Heart left ventricle (tissue), 16 donors: ENCODE results near the gene HARBI1. TPM values are rescaled to one million over a fixed set of nuclear protein-coding genes. Genes with fewer than 3 reads are reported as not detected.
A peak's percentile ranks its signal among the peaks of the same experiment; 100 is the strongest.

Experiments used
- ATAC-seq, 4 donors: fragments of 200-7000 bp; cut with Tn5 transposase; one replicate each; pipeline ENCODE4 v1.9.1; 2020 to 2022; ENCODE audit warnings: moderate library complexity in 4 of 4, mild to moderate bottlenecking in 3 of 4, moderate number of reproducible peaks in 1 of 4
- DNase-seq, 5 donors: peaks; one replicate each; pipeline ENCODE4 v3.0.0-alpha.2; 2020
- H3K27ac ChIP-seq, 12 donors: fragments of 200-600 bp; sonication (generic) in 4 of 12; one replicate each; pipeline versions ENCODE4 v1.5.0 to v1.8.0; 2016 to 2022; ENCODE audit warnings: mild to moderate bottlenecking in 2 of 12
- H3K27me3 ChIP-seq, 9 donors: fragments of 200-600 bp; sonication (generic) in 2 of 9; one replicate each; pipeline versions ENCODE4 v1.5.1 to v1.8.0; 2016 to 2022; ENCODE audit warnings: mild to moderate bottlenecking in 3 of 9
- H3K36me3 ChIP-seq, 9 donors: fragments of 200-600 bp; sonication (generic) in 2 of 9; one replicate each; pipeline versions ENCODE4 v1.5.0 to v1.8.0; 2018 to 2022; ENCODE audit warnings: mild to moderate bottlenecking in 2 of 9
- H3K4me1 ChIP-seq, 12 donors: fragments of 200-600 bp; sonication (generic) in 4 of 12; one replicate each; pipeline versions ENCODE4 v1.5.0 to v1.8.0; 2016 to 2022; ENCODE audit warnings: mild to moderate bottlenecking in 3 of 12
- H3K4me3 ChIP-seq, 12 donors: fragments of 200-600 bp; sonication (generic) in 4 of 12; one replicate each; pipeline versions ENCODE4 v1.5.0 to v1.8.0; 2017 to 2022; ENCODE audit warnings: mild to moderate bottlenecking in 9 of 12, moderate library complexity in 4 of 12
- H3K9me3 ChIP-seq, 12 donors: fragments of 200-600 bp; sonication (generic) in 4 of 12; one replicate each; pipeline versions ENCODE4 v1.5.0 to v1.8.0; 2016 to 2022; ENCODE audit warnings: mild to moderate bottlenecking in 1 of 12
- CTCF ChIP-seq, 12 donors: fragments of 200-600 bp; sonication (generic) in 4 of 12; IDR thresholded peaks; one replicate each; pipeline versions ENCODE4 v1.5.0 to v1.8.0; 2018 to 2022; ENCODE audit warnings: antibody characterized with exemption in 12 of 12, mild to moderate bottlenecking in 5 of 12
- POLR2A ChIP-seq, 2 donors: fragments of 450-650 bp; IDR thresholded peaks; one replicate each; pipeline ENCODE4 v1.6.1; 2017; ENCODE audit warnings: antibody characterized with exemption in 2 of 2, mild to moderate bottlenecking in 2 of 2, moderate library complexity in 2 of 2
- WGBS, 4 donors: extraction: QIAGEN DNeasy Blood & Tissue Kit in 2 of 4; methylation state at CpG; one replicate each; pipeline versions ENCODE4 v1.1.5 to v1.1.7; 2013 to 2018; 5-methylcytosine and 5-hydroxymethylcytosine counted together
- intact Hi-C, 10 donors: fragments of 100-400 bp; cut with DNase I; formaldehyde crosslinking; loops; one replicate each; pipeline versions ENCODE4 v1.11.1 to v1.14.2; 2022
- long read RNA-seq, 3 donors: library from polyadenylated mRNA; unstranded; transcript quantifications; one replicate each; pipeline ENCODE4 v2.0.0, GENCODE V29; 2020 to 2021
- polyA plus RNA-seq, 2 donors: library from polyadenylated mRNA; stranded (reverse); fragments of 200-250 nt; gene quantifications; one replicate each; pipeline ENCODE4 v1.2.3, GENCODE V29; 2013
- total RNA-seq, 9 donors: library from RNA; depleted of rRNA in 2 of 9; stranded (reverse); fragments of >200 nt in 2 of 9; fragmentation: NEBNext Ultra II Directional in 3 of 9; extraction: Animal tissue kit (Norgen Biotek cat#: 25700) in 3 of 9; gene quantifications; one replicate each; pipeline versions ENCODE4 v1.1.0 to v1.2.4, GENCODE V29; 2016 to 2023
- donor health status: ischemic (EF 13 %, LVEDD 7.1; RV severe dilation, severe dysfunction).
- donor health status: healthy with polysubstance abuse.
- donor health status: DM: no; HTN: yes; CAD: no.
- donor health status: DM: no; HTN: no; CAD: no.
- donor health status: ischemic (EF 25% LVEDD 6.9; RV normal size, moderate dysfunction).
- donor health status: ischemic (EF 25% LVEDD 5.7; RV mildly dilated, moderate dysfunction).
- donor health status: healthy.
- donor health status: DM: yes; HTN: yes; CAD: no.
- donor health status: ischemic (EF 35%, LVEDD 5.7; RV mildly dilated, moderate dysfunction).
- donor health status: nonischemic (EF 11% LVEDD 7.7; RV severe dilation, severe dysfunction).
- donor health status: DM: yes; HTN: yes; CAD: no.
- donor health status: PGD.
- donor health status: ischemic (EF 29% LVEDD 5.4; RV normal size, mild dysfunction).
- donor health status: nonischemic (EF 23%, LVEDD 6.1; RV moderate dilation, normal function).

Gene HARBI1, protein sequence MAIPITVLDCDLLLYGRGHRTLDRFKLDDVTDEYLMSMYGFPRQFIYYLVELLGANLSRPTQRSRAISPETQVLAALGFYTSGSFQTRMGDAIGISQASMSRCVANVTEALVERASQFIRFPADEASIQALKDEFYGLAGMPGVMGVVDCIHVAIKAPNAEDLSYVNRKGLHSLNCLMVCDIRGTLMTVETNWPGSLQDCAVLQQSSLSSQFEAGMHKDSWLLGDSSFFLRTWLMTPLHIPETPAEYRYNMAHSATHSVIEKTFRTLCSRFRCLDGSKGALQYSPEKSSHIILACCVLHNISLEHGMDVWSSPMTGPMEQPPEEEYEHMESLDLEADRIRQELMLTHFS
- total RNA-seq (1 to 10 TPM; 2.5 to 4.5 (median 3.5) TPM), polyA plus RNA-seq (1 to 10 TPM; 2.1 to 3.8 TPM)
- long read RNA-seq, donor 1, transcript HARBI1-201 (3 exons, 1,967 nt): major isoform, 5 of 7 reads
- long read RNA-seq, donor 1, partial matches to known transcripts: 0 of 7 reads
- long read RNA-seq, donor 1, other reads (novel, unspliced or antisense): 2 of 7 reads
- long read RNA-seq, donor 2, transcript HARBI1-201 (3 exons, 1,967 nt): major isoform, 16 of 17 reads
- long read RNA-seq, donor 2, partial matches to known transcripts: 0 of 17 reads
- long read RNA-seq, donor 2, other reads (novel, unspliced or antisense): 1 of 17 reads
- long read RNA-seq, donor 3, transcript HARBI1-201 (3 exons, 1,967 nt): major isoform, 6 of 7 reads
- long read RNA-seq, donor 3, partial matches to known transcripts: 0 of 7 reads
- long read RNA-seq, donor 3, other reads (novel, unspliced or antisense): 1 of 7 reads

DNA sequence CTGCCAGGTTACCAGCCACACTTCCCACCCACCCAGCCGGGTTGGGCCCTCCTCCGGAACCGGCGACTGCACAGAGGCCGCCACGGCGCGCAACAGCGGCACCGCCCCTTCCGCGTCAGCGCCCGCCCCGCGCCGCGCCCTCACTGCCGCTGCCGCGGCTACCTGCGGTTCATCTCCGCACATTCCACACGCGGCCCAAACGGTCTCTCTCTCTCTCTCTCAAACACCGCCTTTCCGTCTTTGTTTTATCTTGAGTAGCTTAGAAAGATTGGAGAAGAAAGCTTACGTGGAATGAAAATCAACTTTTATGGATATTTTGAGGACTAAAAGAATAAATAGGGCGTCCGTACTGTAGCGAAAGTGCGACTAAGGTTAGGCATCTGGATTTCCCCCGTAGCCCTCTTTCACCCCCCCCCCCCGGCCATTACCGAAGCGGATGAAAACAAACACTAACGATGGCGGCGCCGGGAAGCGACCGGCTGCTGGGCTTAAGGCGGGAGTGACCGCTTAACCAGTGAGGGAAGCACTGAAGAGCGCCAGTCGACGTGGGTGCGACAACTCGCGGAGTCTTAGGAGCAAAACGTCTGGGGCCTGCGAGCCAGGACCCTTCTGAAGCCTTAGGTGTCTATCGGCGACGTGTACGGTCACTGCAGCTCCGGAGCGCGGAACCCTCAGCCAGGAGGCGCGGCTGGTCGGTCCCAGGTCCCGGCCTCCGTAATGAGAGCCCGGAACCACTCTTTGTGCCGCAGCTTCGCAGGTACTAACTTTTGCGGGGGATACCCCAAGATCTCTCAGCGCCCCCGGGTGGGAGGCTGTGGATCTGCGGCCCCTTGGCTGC is at the start of gene HARBI1, which contains the start of gene ATG13:
HARBI1 (minus strand) TSS at position 94 of the 838 bp plus-strand sequence. CDS start 990 bp downstream, outside the sequence.
ATG13 (plus strand) TSS at position 420 of the 838 bp plus-strand sequence. CDS start 26,739 bp downstream, outside the sequence.
- H3K27me3 ChIP-seq: no peaks in the 10 kb centered on the region
- TF ChIP-seq POLR2A (IDR thresholded peaks at IDR 0.05) (peak in 1 of 2 donors; percentile 9), CTCF (IDR thresholded peaks at IDR 0.05) (peak; percentile 62 to 88 (median 73))
- H3K4me3 ChIP-seq: peak within 1 kb of the TSS; percentile 67 to 99 (median 92)
- 0 to 1% (median 0%) methylated on average over 58 to 72 of the region's 72 CpGs for WGBS, 4 donors
- ATAC-seq (peak; percentile 91 to 99 (median 98)), DNase-seq (peak; percentile 91 to 95 (median 92))
- peaks cover 0 to 24% (median 19%) of the 10 kb centered on the region in 9 donors for H3K36me3 ChIP-seq
- intact Hi-C loops: loop anchor here in 9 of 10 donors (2.0 to 10.0 kb wide), 8 partner anchors 23 to 233 kb away; partner anchors contain the start of genes CHRM4 (in 4 of the 9), MDK (in 3 of the 9), ARHGAP1 (in 2 of the 9) and ZNF408 (in 2 of the 9)
- H3K4me1 ChIP-seq: peaks cover 0 to 48% (median 21%) of the 10 kb centered on the region in 12 donors
- H3K27ac ChIP-seq: peak within 1 kb of the TSS; percentile 85 to 97 (median 92)
- H3K9me3 ChIP-seq: no peaks in the 10 kb centered on the region

GRCh38 chr11:46666516-46666915 is 49.5 kb upstream of the HARBI1 start:
- 34 to 42% (median 39%) methylated on average over 5 of the region's 5 CpGs for WGBS, 4 donors

DNA sequence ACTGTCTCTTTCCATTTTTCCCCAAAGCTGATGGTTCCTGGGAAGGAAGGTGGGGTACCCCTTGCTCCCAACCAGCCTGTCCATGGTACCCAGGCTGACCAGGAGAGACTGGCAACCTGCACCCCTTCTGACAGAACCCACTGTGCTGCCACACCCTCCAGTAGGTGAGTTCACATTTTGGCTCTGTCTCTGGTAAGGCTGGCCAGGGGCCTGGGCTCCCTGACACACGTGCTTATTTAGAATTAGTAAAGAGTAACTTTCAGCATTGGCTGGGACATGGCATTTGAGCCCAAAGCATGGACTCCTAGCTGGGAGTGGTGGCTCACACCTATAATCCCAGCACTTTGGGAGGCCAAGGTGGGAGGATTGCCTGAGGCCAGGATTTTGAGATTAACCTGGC is 48.3 kb upstream of the HARBI1 start:
- intact Hi-C loops: no loop called here
- peaks cover 0 to 96% (median 92%) of the 10 kb centered on the region in 9 donors for H3K36me3 ChIP-seq
- ATAC-seq: no peak
- H3K27me3 ChIP-seq: no peaks in the 10 kb centered on the region
- WGBS, 4 donors: 69 to 95% (median 81%) methylated on average over 1 of the region's 1 CpG
- no peak overlapping the region for H3K4me3 ChIP-seq
- H3K4me1 ChIP-seq: peaks cover 7 to 66% (median 32%) of the 10 kb centered on the region in 12 donors
- peak overlapping the region; percentile 48 to 89 (median 66) for H3K27ac ChIP-seq
- TF ChIP-seq CTCF (IDR thresholded peaks at IDR 0.05): no peak
- no peak for TF ChIP-seq POLR2A (IDR thresholded peaks at IDR 0.05)
- H3K9me3 ChIP-seq: no peaks in the 10 kb centered on the region
- no peak for DNase-seq

More at GRCh38 chr11:46666516-46666915, 49.5 kb upstream of the HARBI1 start:
- Histone ChIP-seq H3K36me3 (peaks cover 0 to 98% (median 92%) of the 10 kb centered on the region in 9 donors), H3K27me3 (no peaks in the 10 kb centered on the region), H3K27ac (peak overlapping the region in 11 of 12 donors; percentile 34 to 89 (median 68)), H3K4me3 (no peak overlapping the region), H3K4me1 (peaks cover 7 to 73% (median 32%) of the 10 kb centered on the region in 12 donors), H3K9me3 (no peaks in the 10 kb centered on the region)
- TF ChIP-seq POLR2A (IDR thresholded peaks at IDR 0.05): no peak
- ATAC-seq (peak in 3 of 4 donors; percentile 62 to 68 (median 68)), DNase-seq (peak in 2 of 5 donors; percentile 41 to 63)
- intact Hi-C loops: no loop called here

DNA sequence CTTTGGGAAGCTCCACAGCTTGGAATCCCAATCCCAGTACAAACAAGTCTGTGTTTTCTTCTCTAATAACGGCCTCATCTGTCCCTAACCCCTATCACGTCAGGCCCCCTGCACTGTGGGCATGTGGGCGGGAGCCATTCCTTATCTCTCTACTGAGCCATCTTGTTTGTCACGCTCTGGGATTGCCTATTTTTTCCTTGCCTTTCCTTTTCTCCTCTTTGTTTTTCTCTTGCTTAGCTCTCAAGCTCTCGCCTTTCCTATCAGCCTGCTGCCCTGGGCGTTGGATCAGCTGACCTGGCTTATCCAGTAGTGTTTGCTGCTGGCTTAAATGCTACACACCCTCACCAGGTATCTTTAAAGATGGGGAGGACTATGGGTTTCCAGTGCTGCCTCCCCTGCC is 47.6 kb upstream of the HARBI1 start:
- Histone ChIP-seq H3K27me3 (no peaks in the 10 kb centered on the region), H3K27ac (peak overlapping the region; percentile 48 to 89 (median 66)), H3K4me1 (peaks cover 6 to 60% (median 32%) of the 10 kb centered on the region in 12 donors), H3K36me3 (peaks cover 0 to 95% (median 92%) of the 10 kb centered on the region in 9 donors), H3K9me3 (no peaks in the 10 kb centered on the region), H3K4me3 (no peak overlapping the region)
- no peak for DNase-seq
- ATAC-seq: peak in 1 of 4 donors; percentile 42
- 35 to 47% (median 42%) methylated on average over 6 of the region's 6 CpGs for WGBS, 4 donors
- intact Hi-C loops: no loop called here
- TF ChIP-seq CTCF (IDR thresholded peaks at IDR 0.05) (no peak), POLR2A (IDR thresholded peaks at IDR 0.05) (no peak)
